ENCODE data around the gene EDN3. TPM values are rescaled to one million over a fixed set of nuclear protein-coding genes. Genes with fewer than 3 reads are reported as not detected.

The EDN3 gene
- total and polyA plus RNA-seq, 12 donors = 0.16 to 2.1 (median 0.45) TPM

- intact Hi-C loops (cut with DNase I) = no loop called here
- TF ChIP-seq, protein P1, sequence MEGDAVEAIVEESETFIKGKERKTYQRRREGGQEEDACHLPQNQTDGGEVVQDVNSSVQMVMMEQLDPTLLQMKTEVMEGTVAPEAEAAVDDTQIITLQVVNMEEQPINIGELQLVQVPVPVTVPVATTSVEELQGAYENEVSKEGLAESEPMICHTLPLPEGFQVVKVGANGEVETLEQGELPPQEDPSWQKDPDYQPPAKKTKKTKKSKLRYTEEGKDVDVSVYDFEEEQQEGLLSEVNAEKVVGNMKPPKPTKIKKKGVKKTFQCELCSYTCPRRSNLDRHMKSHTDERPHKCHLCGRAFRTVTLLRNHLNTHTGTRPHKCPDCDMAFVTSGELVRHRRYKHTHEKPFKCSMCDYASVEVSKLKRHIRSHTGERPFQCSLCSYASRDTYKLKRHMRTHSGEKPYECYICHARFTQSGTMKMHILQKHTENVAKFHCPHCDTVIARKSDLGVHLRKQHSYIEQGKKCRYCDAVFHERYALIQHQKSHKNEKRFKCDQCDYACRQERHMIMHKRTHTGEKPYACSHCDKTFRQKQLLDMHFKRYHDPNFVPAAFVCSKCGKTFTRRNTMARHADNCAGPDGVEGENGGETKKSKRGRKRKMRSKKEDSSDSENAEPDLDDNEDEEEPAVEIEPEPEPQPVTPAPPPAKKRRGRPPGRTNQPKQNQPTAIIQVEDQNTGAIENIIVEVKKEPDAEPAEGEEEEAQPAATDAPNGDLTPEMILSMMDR (IDR thresholded peaks at IDR 0.05) = no peak
- TF ChIP-seq POLR2A (IDR thresholded peaks at IDR 0.05) = no peak
- no peaks in the 10 kb centered on the region for H3K4me1 ChIP-seq (replicated peaks in 1 of 2)
- 83 to 91% (median 87%) methylated on average over 7 of the region's 7 CpGs for WGBS, 4 donors
- no peaks in the 10 kb centered on the region for H3K9me3 ChIP-seq (replicated peaks in 1 of 3)
- H3K4me3 ChIP-seq = no peak overlapping the region
- DNase-seq = no peak
- H3K36me3 ChIP-seq (replicated peaks in 1 of 2) = no peaks in the 10 kb centered on the region
- peaks cover 32% of the 10 kb centered on the region for H3K27me3 ChIP-seq
- no peak overlapping the region for H3K27ac ChIP-seq
Measured at GRCh38 chr20:59297686-59298085, 2.7 kb upstream of the EDN3 start.

GRCh38 chr20:59299945-59300332 lies 472 bp upstream of the EDN3 start:
- Histone ChIP-seq H3K27ac (no peak overlapping the region), H3K4me3 (no peak overlapping the region), H3K36me3 (replicated peaks in 1 of 2) (no peaks in the 10 kb centered on the region), H3K4me1 (replicated peaks in 1 of 2) (no peaks in the 10 kb centered on the region), H3K27me3 (peaks cover 32% of the 10 kb centered on the region), H3K9me3 (replicated peaks in 1 of 3) (no peaks in the 10 kb centered on the region)
- intact Hi-C loops (cut with DNase I) = no loop called here
- TF ChIP-seq POLR2A (IDR thresholded peaks at IDR 0.05) = no peak
- TF ChIP-seq, protein P1 (IDR thresholded peaks at IDR 0.05) = no peak
- WGBS, 4 donors = 2 to 5% (median 4%) methylated on average over 12 to 19 of the region's 19 CpGs
- DNase-seq = no peak

DNA sequence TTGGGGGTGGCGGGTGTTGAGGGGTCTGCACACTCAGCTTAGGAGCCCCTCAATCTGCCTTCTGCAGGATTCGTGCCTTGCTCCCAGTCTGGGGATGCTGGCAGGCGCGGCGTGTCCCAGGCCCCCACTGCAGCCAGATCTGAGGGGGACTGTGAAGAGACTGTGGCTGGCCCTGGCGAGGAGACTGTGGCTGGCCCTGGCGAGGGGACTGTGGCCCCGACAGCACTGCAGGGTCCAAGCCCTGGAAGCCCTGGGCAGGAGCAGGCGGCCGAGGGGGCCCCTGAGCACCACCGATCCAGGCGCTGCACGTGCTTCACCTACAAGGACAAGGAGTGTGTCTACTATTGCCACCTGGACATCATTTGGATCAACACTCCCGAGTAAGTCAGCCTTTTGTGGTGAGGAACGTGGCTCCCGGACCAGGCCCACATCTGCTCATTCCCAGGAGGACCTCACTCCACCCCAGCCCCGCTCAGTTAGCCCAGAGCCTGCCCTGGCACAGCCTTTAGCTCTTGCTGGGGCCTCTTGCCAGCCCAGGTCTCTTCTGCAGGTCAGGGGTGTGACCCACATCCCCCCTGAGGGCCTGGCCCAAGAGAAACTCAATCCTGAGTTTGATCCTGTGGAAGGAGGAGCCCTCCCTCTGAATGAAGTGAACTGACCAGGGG lies 1.1 kb downstream of the EDN3 start:
- peaks cover 32% of the 10 kb centered on the region for H3K27me3 ChIP-seq

DNA sequence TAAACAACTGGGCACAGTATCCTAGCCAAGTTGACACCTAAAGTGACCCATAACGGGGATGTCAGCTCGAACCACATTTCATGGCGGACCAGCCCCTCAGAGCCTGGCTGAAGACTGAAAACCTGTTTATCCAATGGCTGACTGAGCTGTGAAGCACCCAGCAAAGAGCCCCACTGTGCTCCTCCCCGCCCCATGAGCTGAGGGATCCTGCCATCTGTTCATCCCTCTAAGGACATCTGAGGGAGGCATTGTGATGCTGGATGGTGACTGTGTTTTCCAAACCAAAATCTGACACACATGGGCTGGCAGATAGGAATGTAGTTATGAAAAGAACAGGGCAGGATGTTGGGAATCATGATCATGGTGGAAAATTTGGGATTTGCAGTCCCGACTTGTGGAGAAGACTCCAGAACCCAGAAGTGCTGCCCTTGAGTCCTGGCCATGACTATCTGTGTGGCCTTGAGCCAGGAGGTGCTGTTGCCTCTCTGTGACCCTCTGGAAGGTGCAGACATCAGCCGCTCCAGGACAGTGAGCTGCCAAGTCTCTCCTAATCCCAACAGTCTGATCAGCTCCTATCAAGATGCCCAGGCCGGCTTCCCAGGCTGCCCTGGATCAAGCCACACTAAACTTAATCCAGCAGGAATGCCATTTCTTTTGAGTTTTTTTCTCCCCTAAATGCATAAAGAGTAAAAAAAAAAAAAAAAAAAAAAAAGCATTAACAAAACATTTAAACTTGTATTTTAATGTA lies 5.7 kb downstream of the EDN3 start:
- Histone ChIP-seq H3K36me3 (replicated peaks in 1 of 2) (no peaks in the 10 kb centered on the region), H3K4me1 (replicated peaks in 1 of 2) (no peaks in the 10 kb centered on the region), H3K4me3 (no peak overlapping the region), H3K27me3 (peaks cover 3% of the 10 kb centered on the region), H3K9me3 (replicated peaks in 1 of 3) (no peaks in the 10 kb centered on the region), H3K27ac (no peak overlapping the region)
- no peak for TF ChIP-seq POLR2A (IDR thresholded peaks at IDR 0.05)
- TF ChIP-seq, protein P1 (IDR thresholded peaks at IDR 0.05) = no peak
- intact Hi-C loops (cut with DNase I) = no loop called here
- no peak for DNase-seq
- WGBS, 4 donors = 82 to 89% (median 88%) methylated on average over 7 of the region's 7 CpGs

More for the DNA sequence above, 1.1 kb downstream of the EDN3 start:
- Histone ChIP-seq H3K4me1 (replicated peaks in 1 of 2) (no peaks in the 10 kb centered on the region), H3K27ac (no peak overlapping the region), H3K9me3 (replicated peaks in 1 of 3) (no peaks in the 10 kb centered on the region), H3K4me3 (no peak overlapping the region), H3K36me3 (replicated peaks in 1 of 2) (no peaks in the 10 kb centered on the region)
- intact Hi-C loops (cut with DNase I) = no loop called here
- WGBS, 4 donors = 71 to 83% (median 73%) methylated on average over 1 to 17 of the region's 17 CpGs
- no peak for TF ChIP-seq POLR2A (IDR thresholded peaks at IDR 0.05)
- TF ChIP-seq, protein P1 (IDR thresholded peaks at IDR 0.05) = no peak
- no peak for DNase-seq
